H1 (cell line): ENCODE measurements around the gene RPS15. TPM values are rescaled to one million over a fixed set of nuclear protein-coding genes. Genes with fewer than 3 reads are reported as not detected.

Experiments used
- CTCF ChIA-PET: fragments of 300-600 bp; sonication (Branson Sonifier 250); formaldehyde crosslinking; loops from one replicate; lab custom pipeline; 2021; ENCODE audit not compliant: partially characterized antibody; lab: Charles Lee
- POLR2A ChIA-PET: fragments of 300-600 bp; sonication (Branson Sonifier 250); formaldehyde crosslinking; loops from one replicate; lab custom pipeline; 2021; ENCODE audit warnings: inconsistent platforms; ENCODE audit not compliant: partially characterized antibody; lab: Charles Lee
- DNase-seq, 2 experiments: peaks; one replicate each; pipeline versions ENCODE4 v3.0.0 to v3.0.0-alpha.2; 2010 to 2022; ENCODE audit warnings: low spot score in 2 of 2, low read depth in 1 of 2, mixed read lengths in 1 of 2
- FAIRE-seq: peaks from 2 replicates; lab custom pipeline; 2011; peaks lifted over from hg19 to GRCh38; lab: Jason Lieb, UNC
- H2AFZ ChIP-seq: 2 replicates; pipeline ENCODE4 v1.8.1; 2012; ENCODE audit warnings: low read length, inconsistent platforms
- H2AK5ac ChIP-seq: 2 replicates; pipeline ENCODE4 v1.6.1; 2013; ENCODE audit warnings: low read depth, low read length
- H2BK120ac ChIP-seq: replicated peaks from 2 replicates; pipeline ENCODE3; 2013; ENCODE audit warnings: low read depth, low read length, inconsistent platforms
- H2BK12ac ChIP-seq: 2 replicates; pipeline ENCODE4 v1.6.1; 2013; ENCODE audit warnings: low read depth, low read length
- H2BK15ac ChIP-seq: 2 replicates; pipeline ENCODE4 v1.6.1; 2013; ENCODE audit warnings: low read length
- H2BK20ac ChIP-seq: 2 replicates; pipeline ENCODE4 v1.6.1; 2013; ENCODE audit warnings: low read length
- H2BK5ac ChIP-seq: 2 replicates; pipeline ENCODE4 v1.6.1; 2013; ENCODE audit warnings: low read depth, low read length
- H3K14ac ChIP-seq: 2 replicates; pipeline ENCODE4 v1.6.1; 2013; ENCODE audit warnings: inconsistent platforms; ENCODE audit not compliant: insufficient read length
- H3K18ac ChIP-seq: 2 replicates; pipeline ENCODE4 v1.6.1; 2013; ENCODE audit warnings: low read length; ENCODE audit errors: extremely low read depth
- H3K23ac ChIP-seq: 2 replicates; pipeline ENCODE4 v1.6.1; 2013; ENCODE audit warnings: inconsistent platforms; ENCODE audit not compliant: insufficient read length
- H3K23me2 ChIP-seq: 2 replicates; pipeline ENCODE4 v1.6.1; 2013; ENCODE audit warnings: low read depth, low read length
- H3K27ac ChIP-seq: 2 replicates; pipeline ENCODE4 v1.6.1; 2011; ENCODE audit warnings: low read depth, low read length, inconsistent platforms
- H3K27me3 ChIP-seq, 4 experiments: replicated peaks in 1 of 4; 1 replicate in 1 of 4; 2 replicates in 3 of 4; pipeline versions ENCODE4 v1.6.1 to v1.8.1; 2011 to 2013; ENCODE audit warnings: low read length in 3 of 4, mild to moderate bottlenecking in 3 of 4, inconsistent platforms in 2 of 4, mixed read lengths in 2 of 4, moderate library complexity in 1 of 4; ENCODE audit not compliant: control insufficient read depth in 3 of 4, insufficient read depth in 3 of 4; ENCODE audit errors: extremely low read depth in 1 of 4
- H3K36me3 ChIP-seq, 4 experiments: 2 replicates each; pipeline versions ENCODE4 v1.6.1 to v1.8.1; 2011 to 2013; ENCODE audit warnings: mild to moderate bottlenecking in 4 of 4, low read length in 3 of 4, moderate library complexity in 2 of 4, control low read depth in 1 of 4, inconsistent platforms in 1 of 4; ENCODE audit not compliant: insufficient read depth in 4 of 4, control insufficient read depth in 2 of 4
- H3K4ac ChIP-seq: replicated peaks from 2 replicates; pipeline ENCODE3; 2013; ENCODE audit warnings: low read length, low read depth, mixed read lengths, inconsistent platforms; ENCODE audit not compliant: insufficient read length
- H3K4me1 ChIP-seq, 4 experiments: replicated peaks in 1 of 4; 1 replicate in 1 of 4; 2 replicates in 3 of 4; pipeline versions ENCODE4 v1.6.1 to v1.8.1; 2011 to 2013; ENCODE audit warnings: low read length in 3 of 4, inconsistent platforms in 2 of 4, mixed read lengths in 1 of 4; ENCODE audit not compliant: insufficient read depth in 4 of 4, control insufficient read depth in 3 of 4
- H3K4me2 ChIP-seq, 2 experiments: 2 replicates each; pipeline versions ENCODE4 v1.6.1 to v1.8.1; 2011 to 2013; ENCODE audit warnings: low read depth in 2 of 2, low read length in 2 of 2, control low read depth in 1 of 2, inconsistent platforms in 1 of 2, mild to moderate bottlenecking in 1 of 2; ENCODE audit not compliant: insufficient read depth in 1 of 2
- H3K4me3 ChIP-seq, 4 experiments: fragments of 200-600, 300-600 bp in 1 of 4; sonication (generic), shearing (Covaris generic), sonication (Bioruptor Twin) in 1 of 4; 2 replicates each; pipeline versions ENCODE4 v1.5.1 to v1.8.1; 2011 to 2016; ENCODE audit warnings: low read length in 4 of 4, low read depth in 3 of 4, control low read depth in 2 of 4, inconsistent platforms in 2 of 4, mild to moderate bottlenecking in 2 of 4, mixed read lengths in 1 of 4, moderate library complexity in 1 of 4; ENCODE audit not compliant: insufficient read depth in 2 of 4; ENCODE audit errors: extremely low read depth in 1 of 4
- H3K56ac ChIP-seq: replicated peaks from 2 replicates; pipeline ENCODE3; 2013; ENCODE audit warnings: low read depth, mild to moderate bottlenecking, mixed read lengths, low read length, inconsistent platforms; ENCODE audit not compliant: insufficient read length
- H3K79me1 ChIP-seq: 2 replicates; pipeline ENCODE4 v1.6.1; 2013; ENCODE audit warnings: low read depth, low read length, control low read depth
- H3K79me2 ChIP-seq, 2 experiments: 2 replicates each; pipeline versions ENCODE4 v1.6.1 to v1.8.1; 2012 to 2013; ENCODE audit warnings: low read length in 2 of 2, mild to moderate bottlenecking in 2 of 2, inconsistent platforms in 1 of 2; ENCODE audit not compliant: insufficient read depth in 2 of 2, control insufficient read depth in 1 of 2
- H3K9ac ChIP-seq, 4 experiments: replicated peaks in 1 of 4; 1 replicate in 1 of 4; 2 replicates in 3 of 4; pipeline versions ENCODE4 v1.6.1 to v1.8.1; 2011 to 2013; ENCODE audit warnings: low read depth in 3 of 4, low read length in 3 of 4, control low read depth in 2 of 4, mild to moderate bottlenecking in 2 of 4, moderate library complexity in 2 of 4, inconsistent platforms in 1 of 4; ENCODE audit errors: extremely low read depth in 1 of 4
- H3K9me3 ChIP-seq, 2 experiments: 2 replicates each; pipeline versions ENCODE4 v1.6.1 to v1.8.1; 2012 to 2013; ENCODE audit warnings: mild to moderate bottlenecking in 2 of 2, moderate library complexity in 2 of 2, control low read depth in 1 of 2, inconsistent platforms in 1 of 2, low read depth in 1 of 2, low read length in 1 of 2, mixed read lengths in 1 of 2; ENCODE audit not compliant: insufficient read depth in 2 of 2
- H4K20me1 ChIP-seq, 2 experiments: replicated peaks in 1 of 2; 2 replicates each; pipeline versions ENCODE3 to v1.8.1; 2011 to 2013; ENCODE audit warnings: inconsistent platforms in 2 of 2, low read length in 2 of 2, mild to moderate bottlenecking in 1 of 2; ENCODE audit not compliant: insufficient read depth in 2 of 2, control insufficient read depth in 1 of 2
- H4K5ac ChIP-seq: 2 replicates; pipeline ENCODE4 v1.6.1; 2013; ENCODE audit warnings: low read length, low read depth, mixed read lengths, inconsistent platforms; ENCODE audit not compliant: insufficient read length
- H4K8ac ChIP-seq: 2 replicates; pipeline ENCODE4 v1.8.0; 2013; ENCODE audit warnings: mild to moderate bottlenecking, moderate library complexity, low read length, inconsistent platforms; ENCODE audit not compliant: insufficient read depth; ENCODE audit errors: extremely low read depth
- H4K91ac ChIP-seq: replicated peaks from 2 replicates; pipeline ENCODE3; 2013; ENCODE audit warnings: low read length, mixed read lengths, inconsistent platforms; ENCODE audit not compliant: insufficient read length
- CBX5 ChIP-seq: fragments of 300-800, 300-1000 bp; sonication (generic); IDR thresholded peaks from 2 replicates; pipeline ENCODE4 v1.7.1; 2016; ENCODE audit warnings: antibody characterized with exemption, low read length, low read depth
- CREB1 ChIP-seq: IDR thresholded peaks from 2 replicates; pipeline ENCODE4 v1.6.1; 2012; ENCODE audit warnings: inconsistent platforms
- CTCF ChIP-seq, 3 experiments: IDR thresholded peaks; 1 replicate in 2 of 3; 2 replicates in 1 of 3; pipeline versions ENCODE4 v1.5.1 to v1.6.1; 2011; ENCODE audit warnings: low read length in 3 of 3, mild to moderate bottlenecking in 3 of 3, inconsistent platforms in 2 of 3, low read depth in 1 of 3, moderate library complexity in 1 of 3; ENCODE audit not compliant: insufficient read depth in 1 of 3; ENCODE audit errors: control extremely low read depth in 1 of 3
- EP300 ChIP-seq, 2 experiments: IDR thresholded peaks; 1 replicate in 1 of 2; 2 replicates in 1 of 2; pipeline ENCODE4 v1.6.1; 2011 to 2012; ENCODE audit warnings: low read depth in 2 of 2, low read length in 2 of 2, mild to moderate bottlenecking in 2 of 2, borderline replicate concordance in 1 of 2, inconsistent platforms in 1 of 2, moderate library complexity in 1 of 2
- HDAC2 ChIP-seq, 2 experiments: fragments of 300-600 bp in 1 of 2; sonication (generic) in 1 of 2; IDR thresholded peaks; 2 replicates each; pipeline ENCODE4 v1.6.1; 2011 to 2012; ENCODE audit warnings: low read depth in 2 of 2, low read length in 2 of 2, mild to moderate bottlenecking in 2 of 2, moderate library complexity in 2 of 2, borderline replicate concordance in 1 of 2, inconsistent platforms in 1 of 2
- JUN ChIP-seq: IDR thresholded peaks from 2 replicates; pipeline ENCODE4 v1.6.1; 2011; ENCODE audit warnings: low read depth, mild to moderate bottlenecking, improper control_type of control experiment, low read length
- KDM1A ChIP-seq: fragments of 200-600, 300-600 bp; sonication (generic); IDR thresholded peaks from 2 replicates; pipeline ENCODE4 v1.7.1; 2016; ENCODE audit warnings: mild to moderate bottlenecking, low read length, borderline replicate concordance
- MAX ChIP-seq: IDR thresholded peaks from 2 replicates; pipeline ENCODE4 v1.6.1; 2012; ENCODE audit warnings: inconsistent platforms
- POLR2A ChIP-seq, 2 experiments: IDR thresholded peaks; 1 replicate in 1 of 2; 2 replicates in 1 of 2; pipeline ENCODE4 v1.6.1; 2011; ENCODE audit warnings: low read depth in 2 of 2, low read length in 2 of 2, mild to moderate bottlenecking in 2 of 2; ENCODE audit errors: control extremely low read depth in 1 of 2
- SP2 ChIP-seq: IDR thresholded peaks from 2 replicates; pipeline ENCODE4 v1.6.1; 2012; ENCODE audit warnings: mild to moderate bottlenecking, low read length, inconsistent platforms
- WGBS, 2 experiments: shearing (Covaris generic) in 1 of 2; methylation state at CpG; one replicate each; pipeline versions ENCODE4 v1.1.6 to v1.1.7; 2013 to 2015; ENCODE audit warnings: low lambda C conversion rate in 2 of 2, mixed read lengths in 2 of 2, inconsistent platforms in 1 of 2, low coverage in 1 of 2, missing lambda C conversion rate in 1 of 2; ENCODE audit not compliant: insufficient replicate concordance in 2 of 2, insufficient coverage in 1 of 2, insufficient read length in 1 of 2; ENCODE audit errors: extremely low coverage in 1 of 2, missing lambda C conversion rate in 1 of 2; 5-methylcytosine and 5-hydroxymethylcytosine counted together
- polyA plus RNA-seq, 7 experiments: library from polyadenylated mRNA; depleted of rRNA in 3 of 7; stranded (reverse) in 5 of 7; unstranded in 2 of 7; fragments of >200 nt in 5 of 7; fragments of 200-250 nt in 2 of 7; gene quantifications; 1 replicate in 5 of 7; 2 replicates in 1 of 7; 4 replicates in 1 of 7; pipeline versions ENCODE4 v1.2.1 to v1.2.3, GENCODE V29; 2011 to 2013; ENCODE audit warnings: missing spikeins in 2 of 7, mixed read lengths in 2 of 7
- total RNA-seq: library from RNA; stranded (reverse); fragmentation: NEBNext Ultra II Directional; extraction: Animal tissue kit (Norgen Biotek cat#: 25700); gene quantifications from 2 replicates; pipeline ENCODE4 v1.2.1, GENCODE V29; 2021

The RPS15 gene
- total and polyA plus RNA-seq, 2 of the 8 experiments (the other 6 are each of a cell fraction or from before 2014, with no cell fraction given): 1,562 to 3,890 TPM

- CTCF ChIA-PET: interaction anchor here (0.6 to 1.5 kb wide), 5 partner anchors 12 to 474 kb away, joined by 3 read pairs; no protein-coding TSS in a partner anchor
Measured at GRCh38 chr19:1397838-1398237, 40.4 kb upstream of the RPS15 start.

More at GRCh38 chr19:1397838-1398237, 40.4 kb upstream of the RPS15 start:
- DNase-seq (no peak), FAIRE-seq (no peak)
- peaks cover 0 to 2% (median 0%) of the 10 kb centered on the region in 4 experiments; a peak in 2 of 7 replicates for H3K27me3 ChIP-seq
- no peak overlapping the region for H4K5ac ChIP-seq
- no peak overlapping the region for H2BK12ac ChIP-seq
- no peak overlapping the region for H3K9ac ChIP-seq
- peak overlapping the region; percentile 14; the same call in 1 of the 2 replicates for H4K8ac ChIP-seq
- WGBS, 2 experiments: 92% methylated on average over 9 of the region's 9 CpGs; no CpG with 5 or more reads in 1 of the 2 experiments
- no peak overlapping the region for H2AK5ac ChIP-seq
- peaks cover 3% of the 10 kb centered on the region; the same call in 1 of the 2 replicates for H3K23me2 ChIP-seq
- no peak overlapping the region for H3K4ac ChIP-seq
- no peak overlapping the region for H3K18ac ChIP-seq
- H3K4me2 ChIP-seq: no peak overlapping the region
- peaks cover 4 to 6% of the 10 kb centered on the region in 2 experiments for H4K20me1 ChIP-seq
- H3K14ac ChIP-seq: no peak overlapping the region
- H3K23ac ChIP-seq: no peak overlapping the region
- no peaks in the 10 kb centered on the region; the same call in 1 of the 2 replicates for H3K79me1 ChIP-seq
- H2AFZ ChIP-seq: no peak overlapping the region
- H3K27ac ChIP-seq: no peak overlapping the region
- H3K4me3 ChIP-seq: no peak overlapping the region
- H3K56ac ChIP-seq: no peak overlapping the region
- H2BK15ac ChIP-seq: no peak overlapping the region
- no peak overlapping the region for H4K91ac ChIP-seq
- H2BK5ac ChIP-seq: no peak overlapping the region
- no peak overlapping the region for H2BK120ac ChIP-seq
- TF ChIP-seq EP300 (IDR thresholded peaks at IDR 0.05; ENCODE audit: borderline replicate concordance in 1 of 2, low read depth in 2 of 2, low read length in 2 of 2) (no peak), MAX (no peak), SP2 (no peak), CREB1 (no peak), JUN (no peak), CTCF (IDR thresholded peaks at IDR 0.05; ENCODE audit: control extremely low read depth in 1 of 3, insufficient read depth in 1 of 3, low read depth in 1 of 3, low read length in 3 of 3) (no peak), HDAC2 (IDR thresholded peaks at IDR 0.05; ENCODE audit: borderline replicate concordance in 1 of 2, low read depth in 2 of 2, low read length in 2 of 2) (peak in 1 of 2 experiments; percentile 77; a peak in 1 of 4 replicates), CBX5 (no peak), KDM1A (peak; percentile 94), POLR2A (IDR thresholded peaks at IDR 0.05; ENCODE audit: control extremely low read depth in 1 of 2, low read depth in 2 of 2, low read length in 2 of 2) (no peak)
- TF ChIP-seq, all 59 proteins: peak for 2
- Histone ChIP-seq H3K36me3 (peaks cover 0 to 4% (median 2%) of the 10 kb centered on the region in 4 experiments; a peak in 1 of 8 replicates), H3K79me2 (no peaks in the 10 kb centered on the region), H3K9me3 (no peaks in the 10 kb centered on the region), H3K4me1 (peaks cover 0 to 10% (median 5%) of the 10 kb centered on the region in 4 experiments; a peak in 5 of 7 replicates), H2BK20ac (no peak overlapping the region)
- POLR2A ChIA-PET: interaction anchor here (1.0 to 1.6 kb wide), 8 partner anchors 9 to 129 kb away, joined by 3 to 15 read pairs (median 3); partner anchors contain the start of gene CIRBP
